SK-N-MC (cell line): ENCODE results near the gene PI4KA.

Experiments
- EZH2 ChIP-seq: fragments of 200-600 bp; sonication (generic); IDR thresholded peaks from one replicate; pipeline ENCODE4 v1.6.1; 2017; ENCODE audit warnings: antibody characterized with exemption
- FOXP2 ChIP-seq: optimal IDR thresholded peaks from 2 replicates; pipeline ENCODE3; 2011; ENCODE audit warnings: mild to moderate bottlenecking, moderate library complexity; ENCODE audit not compliant: insufficient read depth; ENCODE audit errors: extremely low read length, control extremely low read depth
- POLR2AphosphoS5 ChIP-seq: IDR thresholded peaks from 2 replicates; pipeline ENCODE4 v1.6.1; 2012; ENCODE audit warnings: mild to moderate bottlenecking, low read depth, low read length, borderline replicate concordance

DNA sequence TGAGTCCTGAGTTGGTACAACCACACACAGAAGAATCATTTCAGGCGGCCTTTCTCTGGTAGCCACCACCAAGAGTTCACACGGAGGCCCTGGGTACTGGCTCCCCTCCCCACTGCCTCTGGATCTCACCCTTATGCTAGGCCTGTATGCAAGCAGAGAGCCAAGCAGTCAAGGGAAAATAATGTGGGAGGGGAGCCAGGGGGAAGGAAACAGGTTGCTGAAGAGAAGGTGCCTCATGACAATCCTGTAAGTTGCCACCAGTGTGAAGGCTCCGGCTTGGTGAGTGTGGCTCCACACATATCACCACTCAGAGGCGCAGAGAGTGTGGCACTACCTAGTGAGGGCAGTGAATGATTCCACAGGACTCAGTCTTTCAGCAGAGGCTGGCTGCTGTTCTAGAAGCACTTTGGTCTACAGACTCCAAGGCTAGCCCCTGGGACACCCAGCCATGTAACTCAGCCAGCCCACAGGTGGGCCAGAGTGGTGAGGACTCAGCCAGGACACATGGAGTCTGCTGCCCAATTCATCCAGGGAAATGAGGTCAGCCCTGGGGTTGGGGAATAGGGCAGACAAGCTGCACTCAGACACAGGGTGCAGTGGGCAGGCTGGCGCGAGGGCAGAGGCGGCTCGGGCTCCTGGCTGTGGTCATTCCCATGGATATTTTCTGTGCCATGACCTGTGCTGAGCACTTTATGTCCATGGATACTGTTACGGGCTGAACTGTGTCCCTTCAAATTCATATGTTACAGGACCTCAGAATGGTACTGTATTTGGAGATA lies 133.7 kb downstream of the PI4KA start:
- TF ChIP-seq EZH2, result no peak
- TF ChIP-seq POLR2AphosphoS5, result no peak
- TF ChIP-seq FOXP2, result no peak
